ENCODE results near the gene UBL4B.

The UBL4B gene

GRCh38 chr1:110113551-110113950 is 1.3 kb downstream of the UBL4B start:
- DNase-seq (ENCODE audit: low read depth in 2 of 2), result no peak

GRCh38 chr1:110114173-110114572 is 1.9 kb downstream of the UBL4B start:
- no peak for DNase-seq (ENCODE audit: low read depth in 2 of 2)

- no peak for DNase-seq (ENCODE audit: low read depth in 2 of 2)
These were observed 2.5 kb downstream of the UBL4B start for GRCh38 chr1:110114784-110115183.

GRCh38 chr1:110118636-110119396 is 6.6 kb downstream of the UBL4B start:
- DNase-seq (ENCODE audit: low read depth in 2 of 2), result no peak

- no peak for DNase-seq (ENCODE audit: low read depth in 2 of 2)
These were observed 7.6 kb downstream of the UBL4B start for GRCh38 chr1:110119843-110120242.

- no peak for DNase-seq (ENCODE audit: low read depth in 2 of 2)
These were observed 8.8 kb downstream of the UBL4B start for GRCh38 chr1:110120960-110121561.

GRCh38 chr1:110123224-110123623 is 11.0 kb downstream of the UBL4B start:
- no peak for DNase-seq (ENCODE audit: low read depth in 2 of 2)

GRCh38 chr1:110125810-110126209 is 13.6 kb downstream of the UBL4B start:
- DNase-seq (ENCODE audit: low read depth in 2 of 2), result no peak

GRCh38 chr1:110130113-110130591 is 17.9 kb downstream of the UBL4B start:
- no peak for DNase-seq (ENCODE audit: low read depth in 2 of 2)

GRCh38 chr1:110130989-110131388 is 18.7 kb downstream of the UBL4B start:
- DNase-seq (ENCODE audit: low read depth in 2 of 2), result no peak

GRCh38 chr1:110132682-110133081 is 20.4 kb downstream of the UBL4B start:
- no peak for DNase-seq (ENCODE audit: low read depth in 2 of 2)

GRCh38 chr1:110133436-110133835 is 21.2 kb downstream of the UBL4B start:
- DNase-seq (ENCODE audit: low read depth in 2 of 2), result no peak

- no peak for DNase-seq (ENCODE audit: low read depth in 2 of 2)
These were observed 21.9 kb downstream of the UBL4B start for GRCh38 chr1:110134050-110134595.

- no peak for DNase-seq (ENCODE audit: low read depth in 2 of 2)
These were observed 23.0 kb downstream of the UBL4B start for GRCh38 chr1:110135246-110135645.

GRCh38 chr1:110135666-110136065 is 23.4 kb downstream of the UBL4B start:
- DNase-seq (ENCODE audit: low read depth in 2 of 2), result no peak

- DNase-seq (ENCODE audit: low read depth in 2 of 2), result no peak
These were observed 24.7 kb downstream of the UBL4B start for GRCh38 chr1:110136911-110137310.

- DNase-seq (ENCODE audit: low read depth in 2 of 2), result no peak
These were observed 26.7 kb downstream of the UBL4B start for GRCh38 chr1:110138956-110139355.

- no peak for DNase-seq (ENCODE audit: low read depth in 2 of 2)
These were observed 32.1 kb downstream of the UBL4B start for GRCh38 chr1:110144366-110144765.

GRCh38 chr1:110148961-110149360 is 36.7 kb downstream of the UBL4B start:
- no peak for DNase-seq (ENCODE audit: low read depth in 2 of 2)

GRCh38 chr1:110150330-110151174 is 38.3 kb downstream of the UBL4B start, which contains the start of gene SLC6A17:
TSS of gene SLC6A17 (plus strand) at chr1:110150494. CDS start at chr1:110166930, 16,436 bp downstream.
- no peak for DNase-seq (ENCODE audit: low read depth in 2 of 2)

GRCh38 chr1:110151175-110151669 is 39.0 kb downstream of the UBL4B start:
- no peak for DNase-seq (ENCODE audit: low read depth in 2 of 2)

Data from stimulated activated CD8-positive, alpha-beta memory T cell treated with anti-CD3 and anti-CD28 coated beads, Interleukin-2, amount 100 ng/mL, for 1 hour (primary cell).